ENCODE data around the gene ST6GALNAC4. TPM values are rescaled to one million over a fixed set of nuclear protein-coding genes. Genes with fewer than 3 reads are reported as not detected.

Gene ST6GALNAC4
- total and polyA plus RNA-seq, 9 of the 15 experiments (the other 6 are each of a cell fraction or from before 2014, with no cell fraction given): 2.6 to 43.1 (median 15.4) TPM

- peak in 1 of 2 experiments; percentile 23; a peak in 1 of 4 replicates for TF ChIP-seq ETV6 (IDR thresholded peaks at IDR 0.05; ENCODE audit: borderline replicate concordance in 1 of 2, low read depth in 2 of 2, low read length in 1 of 2)
- TF ChIP-seq ETV6 (CRISPR knock-in tag; IDR thresholded peaks at IDR 0.05; ENCODE audit: borderline replicate concordance): no peak
- TF ChIP-seq CHCHD3 (CRISPR knock-in tag; IDR thresholded peaks at IDR 0.05): no peak
- TF ChIP-seq CBX8 (IDR thresholded peaks at IDR 0.05; ENCODE audit: borderline replicate concordance, extremely low read depth, low read depth, low read length, poor library complexity, severe bottlenecking): no peak
- peak; percentile 55; the same call in 1 of the 2 replicates for TF ChIP-seq FOXJ2 (tag; IDR thresholded peaks at IDR 0.05)
- peak; percentile 66 for TF ChIP-seq POLR2AphosphoS5 (IDR thresholded peaks at IDR 0.05; ENCODE audit: control insufficient read depth, insufficient read depth, low read depth, low read length)
- no peak for TF ChIP-seq ZBTB26 (CRISPR knock-in tag; IDR thresholded peaks at IDR 0.05)
- TF ChIP-seq KLF13 (tag; IDR thresholded peaks at IDR 0.05; ENCODE audit: borderline replicate concordance, low read depth): peak; percentile 41; the same call in 1 of the 2 replicates
- no peak for TF ChIP-seq ZNF655 (CRISPR knock-in tag; IDR thresholded peaks at IDR 0.05)
- no peak for TF ChIP-seq HMG20B (CRISPR knock-in tag; IDR thresholded peaks at IDR 0.05)
- no peak; the same call in 1 of the 2 replicates for TF ChIP-seq TFE3 (CRISPR knock-in tag; IDR thresholded peaks at IDR 0.05)
- no peak for TF ChIP-seq SMARCB1 (IDR thresholded peaks at IDR 0.05; ENCODE audit: insufficient read length, low read depth)
- TF ChIP-seq THRB (CRISPR knock-in tag; conservative IDR thresholded peaks at IDR 0.05): no peak
- no peak for TF ChIP-seq HBP1 (CRISPR knock-in tag; IDR thresholded peaks at IDR 0.05)
- TF ChIP-seq BRF2 (IDR thresholded peaks at IDR 0.05; ENCODE audit: borderline replicate concordance, insufficient read depth, insufficient read length): no peak
- TF ChIP-seq CHD1 (IDR thresholded peaks at IDR 0.05; ENCODE audit: low read length): no peak
- peak; percentile 93 for TF ChIP-seq LEF1 (IDR thresholded peaks at IDR 0.05)
Observed at GRCh38 chr9:127862075-127863011, 54.5 kb downstream of the ST6GALNAC4 start (continued).
